GM23248 (cell line): ENCODE data around the gene TSPAN3.

Experiments
- EZH2 ChIP-seq: fragments of 200-600 bp; sonication (generic); IDR thresholded peaks from 2 replicates; pipeline ENCODE4 v1.6.1; 2018; ENCODE audit warnings: antibody characterized with exemption, mild to moderate bottlenecking; ENCODE audit not compliant: insufficient read depth, poor library complexity, severe bottlenecking
- EZH2phosphoT487 ChIP-seq: fragments of 200-600 bp; sonication (generic); IDR thresholded peaks from 2 replicates; pipeline ENCODE4 v1.6.1; 2018; ENCODE audit warnings: antibody characterized with exemption, moderate library complexity, mild to moderate bottlenecking, low read depth; ENCODE audit not compliant: insufficient read depth

DNA sequence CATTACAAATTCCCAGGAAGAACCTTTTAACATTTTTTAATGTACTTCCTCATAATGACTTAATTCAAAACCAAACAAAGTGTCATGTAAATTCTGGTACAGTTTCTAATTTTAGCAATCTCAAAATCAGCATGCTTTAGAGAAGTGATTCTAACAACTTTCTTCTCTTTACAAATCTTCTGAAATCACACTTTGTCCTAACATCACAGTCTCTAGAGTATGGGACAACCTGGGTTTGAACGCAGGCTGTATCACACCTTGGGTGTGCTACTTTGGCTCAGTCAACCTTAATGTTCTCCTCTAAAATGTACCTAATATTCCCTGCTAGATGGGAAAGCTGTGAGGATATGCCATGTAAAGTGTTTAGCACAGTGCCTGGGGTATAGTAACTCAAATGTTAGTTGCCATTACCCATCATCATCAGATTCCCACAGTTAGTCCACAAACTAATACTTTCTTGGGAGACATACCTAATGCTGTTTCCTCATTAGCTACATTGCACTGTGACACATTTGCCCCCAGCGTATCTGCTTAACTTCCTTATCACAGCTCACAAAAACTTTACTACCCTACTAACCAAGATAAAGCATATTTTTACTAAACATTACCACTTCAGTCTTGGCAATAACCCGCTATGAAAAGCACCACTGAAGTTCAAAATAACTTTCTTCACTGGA lies 3.1 kb downstream of the TSPAN3 start:
- TF ChIP-seq EZH2 (no peak), EZH2phosphoT487 (no peak)
